GM23248 (cell line): ENCODE data around the gene TGFB1I1. TPM values are rescaled to one million over a fixed set of nuclear protein-coding genes. Genes with fewer than 3 reads are reported as not detected.

ENCODE experiments used
- DNase-seq: peaks from one replicate; pipeline ENCODE4 v3.0.0-alpha.2; 2015
- H2AFZ ChIP-seq: fragments of 200-600 bp; sonication (generic); 2 replicates; pipeline ENCODE4 v1.6.1; 2016; ENCODE audit warnings: antibody characterized with exemption
- H3F3A ChIP-seq: fragments of 200-600 bp; sonication (generic); 2 replicates; pipeline ENCODE4 v1.6.1; 2016; ENCODE audit warnings: mild to moderate bottlenecking, antibody characterized with exemption, mixed run types; ENCODE audit not compliant: insufficient read depth
- H3K27ac ChIP-seq: fragments of 200-600 bp; sonication (generic); 2 replicates; pipeline ENCODE4 v1.5.1; 2016; ENCODE audit warnings: mild to moderate bottlenecking
- H3K27me3 ChIP-seq: fragments of 200-600 bp; sonication (generic); replicated peaks from 2 replicates; pipeline ENCODE4 v1.6.1; 2016; ENCODE audit warnings: mild to moderate bottlenecking; ENCODE audit not compliant: insufficient read depth
- H3K36me3 ChIP-seq: fragments of 200-600 bp; sonication (generic); 2 replicates; pipeline ENCODE4 v1.6.1; 2016; ENCODE audit warnings: low read depth, mild to moderate bottlenecking
- H3K4me1 ChIP-seq: fragments of 200-600 bp; sonication (generic); 2 replicates; pipeline ENCODE4 v1.6.1; 2016; ENCODE audit warnings: mild to moderate bottlenecking; ENCODE audit not compliant: insufficient read depth
- H3K4me2 ChIP-seq: fragments of 200-600 bp; sonication (generic); one replicate; pipeline ENCODE4 v1.6.1; 2016; ENCODE audit warnings: mild to moderate bottlenecking; ENCODE audit not compliant: unreplicated experiment
- H3K4me3 ChIP-seq: fragments of 200-600 bp; sonication (generic); 2 replicates; pipeline ENCODE4 v1.5.1; 2016; ENCODE audit warnings: mild to moderate bottlenecking
- H3K79me2 ChIP-seq: fragments of 200-600 bp; sonication (generic); 2 replicates; pipeline ENCODE4 v1.6.1; 2016; ENCODE audit warnings: mild to moderate bottlenecking; ENCODE audit not compliant: insufficient read depth
- H3K9ac ChIP-seq: fragments of 200-600 bp; sonication (generic); 2 replicates; pipeline ENCODE4 v1.6.1; 2016; ENCODE audit warnings: mild to moderate bottlenecking
- H3K9me2 ChIP-seq: fragments of 200-600 bp; sonication (generic); 2 replicates; pipeline ENCODE4 v1.6.1; 2016; ENCODE audit warnings: mixed run types, mild to moderate bottlenecking, moderate library complexity; ENCODE audit not compliant: insufficient read depth
- H3K9me3 ChIP-seq: fragments of 200-600 bp; sonication (generic); one replicate; pipeline ENCODE4 v1.6.1; 2017; ENCODE audit warnings: low read depth
- H4K20me1 ChIP-seq: fragments of 200-600 bp; sonication (generic); 2 replicates; pipeline ENCODE4 v1.6.0; 2016; ENCODE audit not compliant: insufficient read depth
- EZH2 ChIP-seq: fragments of 200-600 bp; sonication (generic); IDR thresholded peaks from 2 replicates; pipeline ENCODE4 v1.6.1; 2018; ENCODE audit warnings: antibody characterized with exemption, mild to moderate bottlenecking; ENCODE audit not compliant: insufficient read depth, poor library complexity, severe bottlenecking
- EZH2phosphoT487 ChIP-seq: fragments of 200-600 bp; sonication (generic); IDR thresholded peaks from 2 replicates; pipeline ENCODE4 v1.6.1; 2018; ENCODE audit warnings: antibody characterized with exemption, moderate library complexity, mild to moderate bottlenecking, low read depth; ENCODE audit not compliant: insufficient read depth
- WGBS, 2 experiments: methylation state at CpG; one replicate each; pipeline ENCODE4 v1.1.6; 2015 to 2017; ENCODE audit warnings: low lambda C conversion rate in 2 of 2, low coverage in 1 of 2; ENCODE audit errors: missing lambda C conversion rate in 2 of 2; 5-methylcytosine and 5-hydroxymethylcytosine counted together
- in situ Hi-C: fragments of 300-500 bp; cut with MboI; formaldehyde crosslinking; loops from 2 replicates; pipeline ENCODE4 v1.15.0; 2020
- polyA plus RNA-seq: library from polyadenylated mRNA; unstranded; fragments of >200 nt; fragmentation: Nextera tagmentation; extraction: Ambion mirVana; gene quantifications from 2 replicates; pipeline ENCODE4 v1.2.1, GENCODE V29; 2016
- total RNA-seq: library from RNA; depleted of rRNA; stranded (reverse); fragments of >200 nt; shearing (Covaris generic); gene quantifications from 2 replicates; pipeline ENCODE4 v1.2.3, GENCODE V29; 2014

Gene TGFB1I1
- total and polyA plus RNA-seq, 2 experiments from 2014 or later, result 88.5 to 174 TPM

- Histone ChIP-seq H3K36me3 (no peaks in the 10 kb centered on the region), H3K4me3 (peak within 1 kb of the TSS; percentile 98), H3K9ac (peak within 1 kb of the TSS; percentile 100), H3K9me3 (no peaks in the 10 kb centered on the region), H3K9me2 (no peaks in the 10 kb centered on the region), H3K27ac (peak within 1 kb of the TSS; percentile 86), H3K79me2 (peaks cover 39% of the 10 kb centered on the region), H3K4me1 (peaks cover 26% of the 10 kb centered on the region), H4K20me1 (no peaks in the 10 kb centered on the region), H3K27me3 (no peaks in the 10 kb centered on the region), H3K4me2 (peak within 1 kb of the TSS; percentile 68), H3F3A (peaks cover 11% of the 10 kb centered on the region), H2AFZ (peak within 1 kb of the TSS; percentile 85)
- no peak for TF ChIP-seq EZH2phosphoT487
- no peak for TF ChIP-seq EZH2
- peak; percentile 95 for DNase-seq
- in situ Hi-C loops, result no loop called here
- 0 to 2% methylated on average over 44 to 55 of the region's 65 CpGs for WGBS, 2 experiments
These were observed 36.2 kb downstream of the TGFB1I1 start, which contains the start of gene RUSF1 for GRCh38 chr16:31507929-31508705. RUSF1 (minus strand) TSS chr16:31508391; CDS start chr16:31508373, 18 bp downstream.

DNA sequence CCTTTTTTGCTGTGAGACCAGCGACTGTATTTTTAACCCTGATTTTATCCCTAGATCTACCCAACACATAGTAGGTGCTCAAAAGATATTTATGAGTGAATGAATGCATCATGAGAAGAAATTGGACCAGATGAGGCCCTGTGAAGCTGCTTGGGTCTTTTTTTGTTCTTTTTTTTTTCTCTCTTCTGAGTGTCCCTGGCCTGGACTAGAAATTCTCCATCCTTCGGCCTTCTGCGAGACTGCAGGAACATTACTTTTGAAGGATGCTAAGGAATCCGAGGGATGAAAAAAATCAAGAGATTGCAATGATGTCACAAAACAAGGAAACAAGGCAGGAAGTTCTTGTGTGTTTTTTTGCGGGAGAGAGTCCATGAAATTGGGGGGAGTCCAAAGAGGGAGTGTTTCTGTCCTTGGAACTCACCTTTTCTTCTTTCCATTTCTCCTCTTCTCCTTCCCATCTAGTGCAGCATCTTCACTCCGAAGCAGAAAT is 36.8 kb downstream of the TGFB1I1 start:
- H4K20me1 ChIP-seq, result no peaks in the 10 kb centered on the region
- DNase-seq, result peak; percentile 66

GRCh38 chr16:31513126-31513525 is 41.2 kb downstream of the TGFB1I1 start:
- Histone ChIP-seq H3K27ac (peak overlapping the region; percentile 41), H2AFZ (no peak overlapping the region), H3K9ac (no peak overlapping the region), H3K9me3 (no peaks in the 10 kb centered on the region), H4K20me1 (no peaks in the 10 kb centered on the region), H3K36me3 (no peaks in the 10 kb centered on the region), H3K79me2 (peaks cover 15% of the 10 kb centered on the region), H3K4me3 (no peak overlapping the region), H3K4me2 (peak overlapping the region; percentile 41), H3F3A (peaks cover 12% of the 10 kb centered on the region), H3K27me3 (0 out of 2 replicates have a peak, but pooled peaks cover 2% of the 10 kb centered on the region), H3K4me1 (peaks cover 15% of the 10 kb centered on the region), H3K9me2 (no peaks in the 10 kb centered on the region)
- in situ Hi-C loops, result no loop called here
- TF ChIP-seq EZH2phosphoT487 (no peak), EZH2 (no peak)
- DNase-seq, result peak; percentile 75
- 8% methylated on average over 6 of the region's 6 CpGs for WGBS, 2 experiments

More for the DNA sequence above, 36.8 kb downstream of the TGFB1I1 start:
- Histone ChIP-seq H3K79me2 (peaks cover 39% of the 10 kb centered on the region), H3K27me3 (no peaks in the 10 kb centered on the region), H3K4me3 (peak overlapping the region; percentile 98), H3K4me2 (peak overlapping the region; percentile 68), H3K36me3 (no peaks in the 10 kb centered on the region), H2AFZ (peak overlapping the region; percentile 85), H3K4me1 (peaks cover 27% of the 10 kb centered on the region), H3K27ac (peak overlapping the region; percentile 86), H3K9ac (peak overlapping the region; percentile 100), H3K9me3 (no peaks in the 10 kb centered on the region), H3F3A (peaks cover 12% of the 10 kb centered on the region), H3K9me2 (no peaks in the 10 kb centered on the region)
- in situ Hi-C loops, result no loop called here
- WGBS, 2 experiments, result 17 to 20% methylated on average over 6 of the region's 6 CpGs
- TF ChIP-seq EZH2phosphoT487, result no peak
- TF ChIP-seq EZH2, result no peak

DNA sequence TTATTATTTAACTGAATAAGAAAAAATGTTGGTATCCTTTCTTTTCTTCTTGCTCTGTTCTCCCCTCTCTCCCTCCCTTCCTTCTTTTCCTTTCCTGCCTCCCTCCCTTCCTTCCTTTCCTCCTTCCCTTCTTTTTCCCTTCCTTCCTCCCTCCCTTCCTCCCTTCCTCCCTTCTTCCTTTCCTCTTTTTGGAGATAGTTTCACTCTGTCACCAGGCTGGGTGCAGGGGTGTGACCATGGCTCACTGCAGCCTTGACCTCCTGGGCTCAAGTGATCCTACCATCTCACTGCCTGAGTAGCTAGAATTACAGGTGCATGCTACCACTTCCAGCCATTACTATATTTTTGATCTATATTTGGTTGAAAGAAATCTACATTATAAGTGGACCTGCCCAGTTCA is 41.9 kb downstream of the TGFB1I1 start:
- Histone ChIP-seq H3K9me2 (no peaks in the 10 kb centered on the region), H3K27ac (no peak overlapping the region), H3F3A (peaks cover 12% of the 10 kb centered on the region), H3K4me3 (no peak overlapping the region), H3K9me3 (no peaks in the 10 kb centered on the region), H4K20me1 (no peaks in the 10 kb centered on the region), H3K4me2 (peak overlapping the region; percentile 41), H3K27me3 (0 out of 2 replicates have a peak, but pooled peaks cover 4% of the 10 kb centered on the region), H3K36me3 (no peaks in the 10 kb centered on the region), H3K79me2 (peaks cover 9% of the 10 kb centered on the region; the same call in 1 of the 2 replicates), H3K9ac (no peak overlapping the region), H2AFZ (no peak overlapping the region), H3K4me1 (peaks cover 15% of the 10 kb centered on the region)
- DNase-seq, result no peak
- in situ Hi-C loops, result no loop called here
- TF ChIP-seq EZH2, result no peak
- TF ChIP-seq EZH2phosphoT487, result no peak
